Mesodermal cell (in vitro differentiated cells): ENCODE results near the gene MYRF.

ENCODE experiments used
- H3K27ac ChIP-seq: 2 replicates; pipeline ENCODE4 v1.7.0; 2013; ENCODE audit warnings: mild to moderate bottlenecking, low read depth, low read length, moderate library complexity; ENCODE audit not compliant: severe bottlenecking
- H3K36me3 ChIP-seq: 2 replicates; pipeline ENCODE4 v1.7.1; 2013; ENCODE audit warnings: mild to moderate bottlenecking, low read length, moderate library complexity; ENCODE audit not compliant: control insufficient read depth, insufficient read depth
- H3K4me1 ChIP-seq: one replicate; pipeline ENCODE4 v1.7.1; 2013; ENCODE audit warnings: mild to moderate bottlenecking, low read length; ENCODE audit not compliant: insufficient read depth, control insufficient read depth, poor library complexity, severe bottlenecking
- H3K4me3 ChIP-seq: 2 replicates; pipeline ENCODE4 v1.7.0; 2013; ENCODE audit warnings: low read length, control low read depth, mild to moderate bottlenecking; ENCODE audit not compliant: insufficient read depth, poor library complexity, severe bottlenecking; ENCODE audit errors: extremely low read depth
- H3K9me3 ChIP-seq: 2 replicates; pipeline ENCODE4 v1.7.1; 2013; ENCODE audit warnings: mild to moderate bottlenecking, low read length, moderate library complexity; ENCODE audit not compliant: control insufficient read depth
- WGBS, 2 experiments: methylation state at CpG; one replicate each; pipeline ENCODE4 v1.1.5; 2013; ENCODE audit warnings: missing lambda C conversion rate in 2 of 2; ENCODE audit not compliant: insufficient coverage in 2 of 2; 5-methylcytosine and 5-hydroxymethylcytosine counted together

Gene MYRF

GRCh38 chr11:61827571-61828378 lies 75.3 kb downstream of the MYRF start, which contains the start of gene FADS2:
TSS of gene FADS2 (plus strand) at chr11:61828300. CDS start at chr11:61828391, 91 bp downstream.
- Histone ChIP-seq H3K4me3 (peak within 1 kb of the TSS; percentile 97), H3K27ac (peak within 1 kb of the TSS; percentile 92), H3K9me3 (no peaks in the 10 kb centered on the region), H3K4me1 (peaks cover 32% of the 10 kb centered on the region), H3K36me3 (peaks cover 50% of the 10 kb centered on the region)
- 0 to 1% methylated on average over 55 to 56 of the region's 83 CpGs for WGBS, 2 experiments

DNA sequence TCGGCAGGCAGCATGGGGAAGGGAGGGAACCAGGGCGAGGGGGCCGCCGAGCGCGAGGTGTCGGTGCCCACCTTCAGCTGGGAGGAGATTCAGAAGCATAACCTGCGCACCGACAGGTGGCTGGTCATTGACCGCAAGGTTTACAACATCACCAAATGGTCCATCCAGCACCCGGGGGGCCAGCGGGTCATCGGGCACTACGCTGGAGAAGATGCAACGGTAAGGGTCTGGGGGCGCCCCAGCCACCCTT lies 75.9 kb downstream of the MYRF start:
- H3K4me1 ChIP-seq, result peaks cover 37% of the 10 kb centered on the region
- H3K36me3 ChIP-seq, result peaks cover 50% of the 10 kb centered on the region
- H3K9me3 ChIP-seq, result no peaks in the 10 kb centered on the region
- WGBS, 2 experiments, result 0% methylated on average over 15 to 16 of the region's 16 CpGs
- peak overlapping the region; percentile 92 for H3K27ac ChIP-seq
- peak overlapping the region; percentile 97 for H3K4me3 ChIP-seq

GRCh38 chr11:61828629-61829407 lies 76.4 kb downstream of the MYRF start:
- Histone ChIP-seq H3K36me3 (peaks cover 52% of the 10 kb centered on the region), H3K9me3 (no peaks in the 10 kb centered on the region), H3K4me1 (peaks cover 42% of the 10 kb centered on the region), H3K27ac (peak overlapping the region; percentile 92), H3K4me3 (peak overlapping the region; percentile 97)
- 1% methylated on average over 28 to 47 of the region's 55 CpGs for WGBS, 2 experiments

DNA sequence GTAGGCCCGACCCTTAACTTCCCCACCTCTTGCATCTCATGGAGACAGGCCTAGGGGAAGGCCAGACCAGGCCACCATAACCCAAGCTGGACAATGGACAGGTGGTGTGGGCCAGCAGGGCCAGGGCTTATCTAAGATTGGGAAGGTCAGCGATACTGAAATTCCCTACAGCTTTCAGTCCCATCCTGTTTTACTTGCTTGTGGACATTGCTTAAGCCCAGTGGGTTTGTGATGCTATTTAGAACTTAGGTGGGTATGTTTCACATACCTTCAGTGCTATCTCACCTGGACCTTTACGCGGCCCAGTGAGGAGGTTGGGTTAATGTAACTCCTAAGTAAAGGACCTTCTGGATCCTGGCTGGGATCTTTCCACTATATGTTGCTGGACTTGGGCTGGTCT lies 77.4 kb downstream of the MYRF start:
- H3K9me3 ChIP-seq, result no peaks in the 10 kb centered on the region
- peaks cover 56% of the 10 kb centered on the region for H3K36me3 ChIP-seq
- H3K4me1 ChIP-seq, result peaks cover 50% of the 10 kb centered on the region
- H3K4me3 ChIP-seq, result peak overlapping the region; percentile 97
- peak overlapping the region; percentile 92 for H3K27ac ChIP-seq
- no CpG with 5 or more reads among the region's 4 CpGs for WGBS, 2 experiments

DNA sequence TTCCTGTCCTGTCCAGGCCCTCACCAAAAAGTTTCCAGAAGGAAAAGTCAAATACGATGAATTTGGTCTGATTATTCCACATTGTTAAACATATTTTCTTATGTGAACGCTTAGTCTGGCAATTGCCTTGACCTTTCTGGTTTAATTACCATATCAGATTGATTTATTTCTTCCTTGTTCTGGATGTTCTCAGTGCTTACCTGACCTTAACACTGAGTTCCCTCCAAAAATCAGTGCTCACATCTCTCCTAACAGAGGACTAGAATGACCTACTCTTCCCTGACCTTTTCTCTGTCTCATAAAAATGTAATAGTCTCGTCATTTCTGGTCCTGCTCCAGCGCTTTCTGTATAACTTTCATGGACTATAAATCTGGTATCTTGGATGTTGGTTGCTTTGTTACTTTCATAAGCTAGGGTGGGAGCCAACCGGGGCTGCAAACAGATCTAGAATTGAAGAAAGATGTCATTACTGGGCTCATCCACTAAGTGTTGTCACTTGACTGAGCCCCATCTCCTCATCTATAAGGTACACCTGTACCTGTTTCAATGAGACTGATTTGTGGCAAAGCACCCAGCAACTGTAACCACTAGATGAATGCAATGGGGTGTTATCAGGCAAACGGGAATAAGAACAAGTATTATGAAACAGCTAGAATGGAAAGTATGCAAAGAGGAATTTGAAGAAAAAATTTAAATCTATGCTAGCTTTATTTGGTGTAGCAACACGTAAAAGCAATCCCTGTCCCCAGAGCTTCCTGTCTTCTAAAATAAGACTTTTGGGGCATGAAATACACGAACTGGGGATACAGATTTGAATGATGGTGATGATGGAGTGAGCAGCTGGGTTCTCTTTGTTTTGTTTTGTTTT lies 78.0 kb downstream of the MYRF start:
- Histone ChIP-seq H3K9me3 (no peaks in the 10 kb centered on the region), H3K4me3 (peak overlapping the region; percentile 97), H3K4me1 (peaks cover 56% of the 10 kb centered on the region), H3K36me3 (peaks cover 56% of the 10 kb centered on the region), H3K27ac (peak overlapping the region; percentile 36)
- WGBS, 2 experiments, result 66 to 68% methylated on average over 3 to 4 of the region's 8 CpGs

GRCh38 chr11:61832207-61832606 lies 79.8 kb downstream of the MYRF start:
- Histone ChIP-seq H3K27ac (peak overlapping the region; percentile 57), H3K4me3 (peak overlapping the region; percentile 1), H3K36me3 (peaks cover 65% of the 10 kb centered on the region), H3K9me3 (no peaks in the 10 kb centered on the region), H3K4me1 (peaks cover 49% of the 10 kb centered on the region)
- 100% methylated on average over 1 to 4 of the region's 4 CpGs for WGBS, 2 experiments

- 87 to 88% methylated on average over 5 to 7 of the region's 7 CpGs for WGBS, 2 experiments
- peaks cover 70% of the 10 kb centered on the region for H3K36me3 ChIP-seq
- H3K27ac ChIP-seq, result peak overlapping the region; percentile 57
- peak overlapping the region; percentile 5 for H3K4me3 ChIP-seq
- peaks cover 49% of the 10 kb centered on the region for H3K4me1 ChIP-seq
- no peaks in the 10 kb centered on the region for H3K9me3 ChIP-seq
Observed at GRCh38 chr11:61832754-61833153, 80.3 kb downstream of the MYRF start.

GRCh38 chr11:61833471-61833870 lies 81.0 kb downstream of the MYRF start:
- Histone ChIP-seq H3K4me3 (no peak overlapping the region), H3K9me3 (no peaks in the 10 kb centered on the region), H3K27ac (peak overlapping the region; percentile 90), H3K4me1 (peaks cover 49% of the 10 kb centered on the region), H3K36me3 (peaks cover 77% of the 10 kb centered on the region)
- 73 to 85% methylated on average over 10 to 11 of the region's 11 CpGs for WGBS, 2 experiments

DNA sequence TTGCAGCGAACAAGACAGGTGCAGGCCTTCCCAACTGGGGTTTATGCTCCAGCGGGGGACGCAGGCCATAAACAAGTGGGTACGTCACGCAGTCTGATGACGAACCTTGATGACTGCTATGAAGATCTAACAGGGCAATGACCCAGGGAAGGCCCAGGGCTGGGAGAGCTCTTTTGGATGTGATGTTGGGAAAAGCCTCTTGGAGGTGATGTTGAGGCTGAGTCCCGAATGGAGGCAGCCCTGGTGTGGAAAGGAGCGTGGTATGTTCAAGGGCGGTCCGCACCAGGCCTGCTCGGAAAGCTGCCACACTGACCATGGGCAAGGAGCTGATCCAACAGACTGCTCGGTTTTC lies 81.5 kb downstream of the MYRF start:
- Histone ChIP-seq H3K36me3 (peaks cover 82% of the 10 kb centered on the region), H3K4me1 (peaks cover 49% of the 10 kb centered on the region), H3K9me3 (no peaks in the 10 kb centered on the region), H3K27ac (peak overlapping the region; percentile 90), H3K4me3 (peak overlapping the region; percentile 1)
- 95% methylated on average over 12 of the region's 12 CpGs for WGBS, 2 experiments

GRCh38 chr11:61834278-61835048 lies 82.0 kb downstream of the MYRF start:
- Histone ChIP-seq H3K36me3 (peaks cover 84% of the 10 kb centered on the region), H3K4me1 (peaks cover 49% of the 10 kb centered on the region), H3K4me3 (peak overlapping the region; percentile 1), H3K27ac (peak overlapping the region; percentile 90), H3K9me3 (no peaks in the 10 kb centered on the region)
- WGBS, 2 experiments, result 50 to 55% methylated on average over 10 to 11 of the region's 12 CpGs
